B cell (primary cell): ENCODE data around the gene AKR7A3. TPM values are rescaled to one million over a fixed set of nuclear protein-coding genes. Genes with fewer than 3 reads are reported as not detected.

Source experiments
- ATAC-seq: fragments of 200-7000 bp; cut with Tn5 transposase; one replicate; pipeline ENCODE4 v1.10.0; 2021; ENCODE audit warnings: low read depth, mild to moderate bottlenecking, moderate number of reproducible peaks, moderate library complexity
- CTCF ChIA-PET: fragments of 350-600 bp; sonication (Branson Sonifier 250); formaldehyde crosslinking; loops from one replicate; lab custom pipeline; 2021; ENCODE audit warnings: antibody characterized with exemption, inconsistent platforms; lab: Charles Lee
- POLR2A ChIA-PET: fragments of 350-600 bp; sonication (Branson Sonifier 250); formaldehyde crosslinking; loops from one replicate; lab custom pipeline; 2021; ENCODE audit warnings: antibody characterized with exemption; lab: Charles Lee
- DNase-seq: peaks from one replicate; pipeline ENCODE4 v3.0.0; 2013
- H2AFZ ChIP-seq: 2 replicates; pipeline ENCODE4 v1.6.1; 2012; ENCODE audit warnings: mild to moderate bottlenecking, low read depth, low read length; ENCODE audit not compliant: insufficient read depth, poor library complexity, severe bottlenecking
- H3K27ac ChIP-seq, 2 donors: 1 replicate in 1 of 2; 2 replicates in 1 of 2; pipeline ENCODE4 v1.5.1; 2012 to 2013; ENCODE audit warnings: low read length in 2 of 2, mild to moderate bottlenecking in 2 of 2, moderate library complexity in 1 of 2
- H3K27me3 ChIP-seq, 4 experiments: fragments of 200-600 bp in 1 of 4; sonication (generic) in 1 of 4; replicated peaks in 1 of 4; 1 replicate in 2 of 4; 2 replicates in 2 of 4; pipeline versions ENCODE4 v1.6.1 to v1.7.0; 2013 to 2016; ENCODE audit warnings: low read length in 3 of 4, mild to moderate bottlenecking in 2 of 4, mixed read lengths in 1 of 4, moderate library complexity in 1 of 4; ENCODE audit not compliant: insufficient read depth in 4 of 4, control insufficient read depth in 3 of 4; ENCODE audit errors: control extremely low read depth in 1 of 4
- H3K36me3 ChIP-seq, 2 experiments: replicated peaks in 1 of 2; 1 replicate in 1 of 2; 2 replicates in 1 of 2; pipeline versions ENCODE4 v1.6.1 to v1.7.1; 2013; ENCODE audit warnings: low read length in 1 of 2; ENCODE audit not compliant: insufficient read depth in 2 of 2, control insufficient read depth in 1 of 2; ENCODE audit errors: control extremely low read depth in 1 of 2, extremely low read depth in 1 of 2
- H3K4me1 ChIP-seq, 2 donors: fragments of 200-600 bp in 1 of 2; sonication (generic) in 1 of 2; 1 replicate in 1 of 2; 2 replicates in 1 of 2; pipeline versions ENCODE4 v1.5.1 to v1.6.1; 2013 to 2017; ENCODE audit warnings: low read length in 2 of 2; ENCODE audit not compliant: control insufficient read depth in 2 of 2, insufficient read depth in 2 of 2
- H3K4me2 ChIP-seq: replicated peaks from 2 replicates; pipeline ENCODE3; 2012; ENCODE audit warnings: mild to moderate bottlenecking, low read depth, low read length; ENCODE audit not compliant: poor library complexity, severe bottlenecking
- H3K4me3 ChIP-seq, 5 experiments: fragments of 200-600 bp in 1 of 5; sonication (generic) in 1 of 5; 1 replicate in 3 of 5; 2 replicates in 2 of 5; pipeline versions ENCODE4 v1.5.1 to v1.7.0; 2011 to 2016; ENCODE audit warnings: low read length in 4 of 5, mild to moderate bottlenecking in 4 of 5, low read depth in 2 of 5, control low read depth in 1 of 5, moderate library complexity in 1 of 5; ENCODE audit not compliant: insufficient read depth in 1 of 5; ENCODE audit errors: control extremely low read depth in 1 of 5, extremely low read depth in 1 of 5
- H3K79me2 ChIP-seq: fragments of 200-600 bp; sonication (generic); one replicate; pipeline ENCODE4 v1.6.0; 2016; ENCODE audit warnings: low read length; ENCODE audit not compliant: control insufficient read depth, insufficient read depth
- H3K9ac ChIP-seq: fragments of 200-600 bp; sonication (generic); 2 replicates; pipeline ENCODE4 v1.6.1; 2017; ENCODE audit warnings: mild to moderate bottlenecking, low read length, moderate library complexity
- H3K9me3 ChIP-seq, 3 donors: one replicate each; pipeline versions ENCODE4 v1.6.1 to v1.7.1; 2013; ENCODE audit warnings: low read length in 2 of 3; ENCODE audit not compliant: control insufficient read depth in 2 of 3, insufficient read depth in 1 of 3; ENCODE audit errors: control extremely low read depth in 1 of 3
- H4K20me1 ChIP-seq: 2 replicates; pipeline ENCODE4 v1.6.0; 2012; ENCODE audit warnings: mild to moderate bottlenecking, low read length; ENCODE audit not compliant: insufficient read depth, control insufficient read depth, poor library complexity, severe bottlenecking
- H3K27ac Mint-ChIP-seq: one replicate; pipeline ENCODE4 v1.8.0; 2021; ENCODE audit warnings: mixed read lengths
- H3K27me3 Mint-ChIP-seq: one replicate; pipeline ENCODE4 v1.8.0; 2021; ENCODE audit warnings: mixed read lengths
- H3K4me1 Mint-ChIP-seq: one replicate; pipeline ENCODE4 v1.8.0; 2021; ENCODE audit warnings: mixed read lengths
- H3K4me3 Mint-ChIP-seq: one replicate; pipeline ENCODE4 v1.8.0; 2021; ENCODE audit warnings: mixed read lengths
- H3K9me3 Mint-ChIP-seq: one replicate; pipeline ENCODE4 v1.8.0; 2022; ENCODE audit warnings: mixed read lengths; ENCODE audit not compliant: insufficient read depth
- EZH2 ChIP-seq: IDR thresholded peaks from 2 replicates; pipeline ENCODE4 v1.6.1; 2012; ENCODE audit warnings: borderline replicate concordance, low read depth, mild to moderate bottlenecking, moderate library complexity, low read length; ENCODE audit not compliant: insufficient read depth, poor library complexity, severe bottlenecking
- whole genome bisulfite sequencing: methylation state at CpG from one replicate; pipeline ENCODE4 v1.1.5; 2013; ENCODE audit warnings: missing lambda C conversion rate; ENCODE audit not compliant: insufficient coverage; 5-methylcytosine and 5-hydroxymethylcytosine counted together
- intact Hi-C: fragments of 100-400 bp; cut with micrococcal nuclease; formaldehyde crosslinking; loops from one replicate; pipeline ENCODE4 v1.10.0; 2022
- polyA plus RNA-seq: library from polyadenylated mRNA; depleted of rRNA; stranded (reverse); fragments of >200 nt; gene quantifications from 2 replicates; pipeline ENCODE4 v1.2.3, GENCODE V29; 2012
- total RNA-seq, 2 donors: library from RNA; stranded (reverse); fragments of 120-200 nt in 1 of 2; gene quantifications; 1 replicate in 1 of 2; 2 replicates in 1 of 2; pipeline versions ENCODE4 v1.2.3 to v1.2.4, GENCODE V29; 2013 to 2022
- TF ChIP-seq, protein P1 (sequence below): fragments of 200-600 bp; IDR thresholded peaks from one replicate; pipeline ENCODE4 v1.8.0; 2022; ENCODE audit warnings: antibody characterized with exemption, mild to moderate bottlenecking

The AKR7A3 gene
- total and polyA plus RNA-seq, 2 donors (not counting 1 experiment from before 2014, with no cell fraction given) = 0.97 to 1.8 TPM

DNA sequence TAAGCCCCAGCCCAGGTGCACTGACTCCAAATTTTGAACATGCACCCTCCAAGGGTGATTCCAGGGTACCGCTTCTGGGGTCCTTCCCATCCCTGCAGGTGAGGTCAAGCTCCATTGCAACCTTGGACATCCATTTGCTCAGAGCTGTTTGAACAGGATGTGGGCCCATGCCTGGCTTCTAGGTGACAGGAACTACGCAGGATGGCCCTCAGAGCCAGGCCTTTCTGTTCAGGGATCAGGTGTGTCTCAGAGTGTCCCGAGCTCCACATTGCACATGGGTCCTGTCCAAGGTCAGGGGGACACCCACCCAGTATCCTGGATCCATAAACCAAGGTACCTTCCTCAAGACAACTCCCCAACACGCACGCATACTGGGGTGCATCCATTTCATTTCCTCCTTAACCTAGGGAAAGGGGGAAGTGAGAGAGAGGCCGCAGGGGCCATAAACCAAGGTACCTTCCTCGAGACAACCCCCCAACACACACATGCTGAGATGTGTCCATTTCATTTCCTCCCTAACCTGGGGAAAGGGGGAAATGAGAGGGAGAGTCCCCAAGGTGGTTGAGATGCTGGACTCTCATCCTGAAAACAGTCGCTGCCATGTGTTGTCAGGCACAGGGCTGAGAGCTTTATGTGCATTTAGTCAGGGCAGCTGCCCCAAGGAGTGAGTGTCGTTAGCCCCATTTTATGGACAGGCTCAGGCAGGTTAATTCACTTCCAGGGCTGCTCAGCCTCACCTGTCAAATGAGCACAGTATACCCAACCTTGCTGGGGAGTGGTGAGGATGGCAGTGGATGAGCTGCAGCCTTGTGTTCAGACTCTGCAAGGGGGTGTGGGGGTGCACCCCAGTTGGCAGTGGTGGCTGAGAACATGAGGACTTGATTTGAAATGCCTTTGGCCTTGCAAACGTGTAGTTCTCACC lies 25.7 kb upstream of the AKR7A3 start:
- TF ChIP-seq, protein P1, sequence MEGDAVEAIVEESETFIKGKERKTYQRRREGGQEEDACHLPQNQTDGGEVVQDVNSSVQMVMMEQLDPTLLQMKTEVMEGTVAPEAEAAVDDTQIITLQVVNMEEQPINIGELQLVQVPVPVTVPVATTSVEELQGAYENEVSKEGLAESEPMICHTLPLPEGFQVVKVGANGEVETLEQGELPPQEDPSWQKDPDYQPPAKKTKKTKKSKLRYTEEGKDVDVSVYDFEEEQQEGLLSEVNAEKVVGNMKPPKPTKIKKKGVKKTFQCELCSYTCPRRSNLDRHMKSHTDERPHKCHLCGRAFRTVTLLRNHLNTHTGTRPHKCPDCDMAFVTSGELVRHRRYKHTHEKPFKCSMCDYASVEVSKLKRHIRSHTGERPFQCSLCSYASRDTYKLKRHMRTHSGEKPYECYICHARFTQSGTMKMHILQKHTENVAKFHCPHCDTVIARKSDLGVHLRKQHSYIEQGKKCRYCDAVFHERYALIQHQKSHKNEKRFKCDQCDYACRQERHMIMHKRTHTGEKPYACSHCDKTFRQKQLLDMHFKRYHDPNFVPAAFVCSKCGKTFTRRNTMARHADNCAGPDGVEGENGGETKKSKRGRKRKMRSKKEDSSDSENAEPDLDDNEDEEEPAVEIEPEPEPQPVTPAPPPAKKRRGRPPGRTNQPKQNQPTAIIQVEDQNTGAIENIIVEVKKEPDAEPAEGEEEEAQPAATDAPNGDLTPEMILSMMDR = no peak
- TF ChIP-seq EZH2 = no peak
- Mint-ChIP-seq H3K4me1 (peaks cover 68% of the 10 kb centered on the region), H3K27ac (peak overlapping the region; percentile 73), H3K4me3 (peak overlapping the region; percentile 76), H3K9me3 (no peaks in the 10 kb centered on the region), H3K27me3 (no peaks in the 10 kb centered on the region)
- Histone ChIP-seq H3K4me1 (peaks cover 62 to 65% of the 10 kb centered on the region in 2 donors), H3K4me3 (no peak overlapping the region), H3K79me2 (peaks cover 24% of the 10 kb centered on the region), H3K27ac (peak overlapping the region; percentile 45 to 90), H3K9me3 (no peaks in the 10 kb centered on the region), H3K27me3 (no peaks in the 10 kb centered on the region), H3K9ac (no peak overlapping the region), H4K20me1 (peaks cover 19% of the 10 kb centered on the region), H3K4me2 (peak overlapping the region; percentile 95), H2AFZ (no peak overlapping the region), H3K36me3 (peaks cover 1 to 11% of the 10 kb centered on the region in 2 experiments)
- WGBS = 65% methylated on average over 6 of the region's 10 CpGs
- DNase-seq (peak; percentile 65), ATAC-seq (no peak)
- ChIA-PET POLR2A (interaction anchor here (1.1 kb wide), 1 partner anchor 78 kb away, joined by 4 read pairs; no protein-coding TSS in a partner anchor), CTCF (no interaction called here)
- intact Hi-C loops = loop anchor here (2.0 to 5.0 kb wide), 3 partner anchors 77 to 283 kb away; a partner anchor contains a TSS

DNA sequence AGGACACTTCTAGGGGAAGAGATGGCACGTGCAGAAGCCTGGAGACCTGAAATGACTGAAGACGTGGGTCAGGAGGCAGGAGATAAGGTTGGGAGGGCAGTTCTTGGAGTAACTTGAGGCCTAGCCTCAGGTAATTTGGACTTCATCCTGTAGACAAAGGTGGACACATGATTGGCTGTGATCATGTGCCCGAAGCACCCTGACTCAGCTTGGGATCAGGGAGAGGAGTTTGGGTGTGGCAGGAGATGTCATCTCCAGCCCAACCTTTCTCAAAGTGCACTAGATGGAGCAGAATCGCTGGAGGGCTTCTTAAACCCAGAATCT lies 25.0 kb upstream of the AKR7A3 start:
- Mint-ChIP-seq H3K9me3 (no peaks in the 10 kb centered on the region), H3K4me3 (peak overlapping the region; percentile 74), H3K27ac (peak overlapping the region; percentile 73), H3K4me1 (peaks cover 66% of the 10 kb centered on the region), H3K27me3 (no peaks in the 10 kb centered on the region)
- Histone ChIP-seq H2AFZ (no peak overlapping the region), H3K9ac (no peak overlapping the region), H3K9me3 (no peaks in the 10 kb centered on the region), H3K4me1 (peaks cover 62 to 65% of the 10 kb centered on the region in 2 donors), H3K79me2 (peaks cover 21% of the 10 kb centered on the region), H3K27ac (peak overlapping the region; percentile 45 to 90), H3K27me3 (no peaks in the 10 kb centered on the region), H4K20me1 (peaks cover 19% of the 10 kb centered on the region), H3K4me3 (no peak overlapping the region), H3K4me2 (peak overlapping the region; percentile 95), H3K36me3 (peaks cover 0 to 7% of the 10 kb centered on the region in 2 experiments)
- CTCF ChIA-PET = interaction anchor here (1.2 kb wide), 1 partner anchor 283 kb away, joined by 3 read pairs; a partner anchor contains a TSS
- intact Hi-C loops = loop anchor here (2.0 to 5.0 kb wide), 3 partner anchors 77 to 283 kb away; a partner anchor contains a TSS
- ATAC-seq (no peak), DNase-seq (peak; percentile 30)
- POLR2A ChIA-PET = interaction anchor here (1.1 kb wide), 1 partner anchor 79 kb away, joined by 4 read pairs; no protein-coding TSS in a partner anchor
- 89% methylated on average over 4 of the region's 4 CpGs for WGBS
- TF ChIP-seq EZH2 = no peak
- TF ChIP-seq, protein P1 = no peak
